ENCODE results near the gene OR51G2.
"Not testable (repeated sequence)": the region's sequence is repeated elsewhere in the genome, so short reads cannot be mapped to it uniquely, and the experiment has no call there.

The OR51G2 gene

GRCh38 chr11:4919250-4919649, at the start of gene OR51G2:
OR51G2 (minus strand) TSS chr11:4919350; CDS start chr11:4915663, 3,687 bp downstream.
- DNase-seq: no peak

GRCh38 chr11:4962816-4963215, 43.7 kb upstream of the OR51G2 start:
- DNase-seq: no peak

GRCh38 chr11:4960877-4961276, 41.7 kb upstream of the OR51G2 start:
- DNase-seq: no peak

GRCh38 chr11:4957396-4957795, 38.2 kb upstream of the OR51G2 start:
- no peak for DNase-seq

- DNase-seq: not testable (repeated sequence)
Observed at GRCh38 chr11:4955613-4956012, 36.5 kb upstream of the OR51G2 start, which contains the start of gene OR51A2. OR51A2 (minus strand) TSS chr11:4955713; CDS start chr11:4955713, 0 bp downstream.

GRCh38 chr11:4947505-4947904, 28.4 kb upstream of the OR51G2 start, which contains the start of gene OR51A4:
OR51A4 (minus strand) TSS chr11:4947605; CDS start chr11:4947100, 505 bp downstream.
- no peak for DNase-seq

- DNase-seq: no peak
Observed at GRCh38 chr11:4936745-4937144, 17.6 kb upstream of the OR51G2 start.

- DNase-seq: no peak
Observed at GRCh38 chr11:4932751-4933150, 13.6 kb upstream of the OR51G2 start.

GRCh38 chr11:4926608-4927007, 7.5 kb upstream of the OR51G2 start:
- DNase-seq: no peak

GRCh38 chr11:4924239-4924638, 5.1 kb upstream of the OR51G2 start, which contains the start of gene OR51G1:
OR51G1 (minus strand) TSS chr11:4924339; CDS start chr11:4924339, 0 bp downstream.
- DNase-seq: no peak

- DNase-seq: no peak
Observed at GRCh38 chr11:4922304-4922703, 3.2 kb upstream of the OR51G2 start.

- no peak for DNase-seq
Observed at GRCh38 chr11:4921796-4922195, 2.6 kb upstream of the OR51G2 start.

- no peak for DNase-seq
Observed at GRCh38 chr11:4916581-4916980, 2.6 kb downstream of the OR51G2 start.

- no peak for DNase-seq
Observed at GRCh38 chr11:4903484-4903883, 15.7 kb downstream of the OR51G2 start, which contains the start of gene OR51A7. OR51A7 (plus strand) TSS chr11:4903783; CDS start chr11:4907370, 3,587 bp downstream.

- DNase-seq: no peak
Observed at GRCh38 chr11:4891996-4892640, 27.0 kb downstream of the OR51G2 start.

- no peak for DNase-seq
Observed at GRCh38 chr11:4890279-4890678, 28.9 kb downstream of the OR51G2 start.

GRCh38 chr11:4887591-4887990, 31.6 kb downstream of the OR51G2 start:
- no peak for DNase-seq

- DNase-seq: no peak
Observed at GRCh38 chr11:4886186-4886585, 33.0 kb downstream of the OR51G2 start.

GRCh38 chr11:4884361-4884760, 34.8 kb downstream of the OR51G2 start:
- no peak for DNase-seq

GRCh38 chr11:4882543-4882942, 36.6 kb downstream of the OR51G2 start:
- DNase-seq: no peak

- no peak for DNase-seq
Observed at GRCh38 chr11:4881860-4882500, 37.2 kb downstream of the OR51G2 start, which contains the start of gene OR51T1. OR51T1 (plus strand) TSS chr11:4881900; CDS start chr11:4881900, 0 bp downstream.

- DNase-seq: no peak
Observed at GRCh38 chr11:4881188-4881587, 38.0 kb downstream of the OR51G2 start.

GRCh38 chr11:4865855-4866254, 53.3 kb downstream of the OR51G2 start:
- DNase-seq: no peak

- DNase-seq: no peak
Observed at GRCh38 chr11:4863876-4864275, 55.3 kb downstream of the OR51G2 start.
